GM12878 (cell line): Measurements from ENCODE around the gene MRPL30. TPM values are rescaled to one million over a fixed set of nuclear protein-coding genes. Genes with fewer than 3 reads are reported as not detected.

ENCODE experiments used
- ATAC-seq: fragments of 200-7000 bp; cut with Tn5 transposase; 3 replicates; pipeline ENCODE4 v1.9.1; 2020; ENCODE audit warnings: mild to moderate bottlenecking, moderate library complexity
- BruUV-seq: library from RNA; stranded (reverse); fragments of 400-500 nt; replicated peaks from 2 replicates; lab custom pipeline; 2021; lab: Mats Ljungman, UMichigan
- CTCF ChIA-PET: fragments of 300-600 bp; sonication (Branson Sonifier 250); formaldehyde crosslinking; extraction: SDS; loops from one replicate; lab custom pipeline; 2021; ENCODE audit warnings: inconsistent platforms; lab: Yijun Ruan, JAX
- POLR2A ChIA-PET: fragments of 350-600 bp; formaldehyde crosslinking; extraction: SDS; loops from one replicate; lab custom pipeline; 2021; ENCODE audit warnings: inconsistent platforms; lab: Charles Lee
- RAD21 ChIA-PET: fragments of 300-600 bp; sonication (Branson Sonifier 250); formaldehyde crosslinking; loops from one replicate; lab custom pipeline; 2023; ENCODE audit warnings: antibody characterized with exemption; ENCODE audit not compliant: unreplicated experiment; lab: Charles Lee
- SMC1A ChIA-PET: fragments of 300-600 bp; sonication (Branson Sonifier 250); formaldehyde crosslinking; loops from one replicate; lab custom pipeline; 2023; ENCODE audit not compliant: unreplicated experiment, uncharacterized antibody; lab: Charles Lee
- DNase-seq: peaks from one replicate; pipeline ENCODE4 v3.0.0-alpha.2; 2011; ENCODE audit warnings: low read depth, low spot score
- FAIRE-seq: peaks from 3 replicates; lab custom pipeline; 2011; peaks lifted over from hg19 to GRCh38; lab: Jason Lieb, UNC
- H2AFZ ChIP-seq: 2 replicates; pipeline ENCODE4 v1.6.0; 2011; ENCODE audit warnings: low read depth, low read length, control low read depth; ENCODE audit not compliant: control insufficient read depth
- H3K27ac ChIP-seq: 2 replicates; pipeline ENCODE4 v1.5.1; 2011; ENCODE audit warnings: control low read depth; ENCODE audit not compliant: control insufficient read depth, insufficient read depth
- H3K27me3 ChIP-seq, 2 experiments: replicated peaks in 1 of 2; 2 replicates each; pipeline versions ENCODE4 v1.6.0 to v1.6.1; 2011; ENCODE audit warnings: low read length in 1 of 2; ENCODE audit not compliant: control insufficient read depth in 2 of 2, insufficient read depth in 2 of 2
- H3K36me3 ChIP-seq, 2 experiments: 2 replicates each; pipeline ENCODE4 v1.5.1; 2011; ENCODE audit warnings: low read length in 1 of 2; ENCODE audit not compliant: control insufficient read depth in 2 of 2, insufficient read depth in 2 of 2
- H3K4me1 ChIP-seq: 2 replicates; pipeline ENCODE4 v1.6.1; 2011; ENCODE audit warnings: mild to moderate bottlenecking, low read length, moderate library complexity, mixed read lengths; ENCODE audit not compliant: control insufficient read depth, insufficient read depth
- H3K4me2 ChIP-seq: 2 replicates; pipeline ENCODE4 v1.6.0; 2011; ENCODE audit warnings: control low read depth; ENCODE audit not compliant: control insufficient read depth, insufficient read depth
- H3K4me3 ChIP-seq: fragments of 200-600 bp; sonication (generic); 2 replicates; pipeline ENCODE4 v1.5.1; 2016
- H3K79me2 ChIP-seq: 2 replicates; pipeline ENCODE4 v1.6.0; 2011; ENCODE audit warnings: low read length; ENCODE audit not compliant: control insufficient read depth, insufficient read depth
- H3K9ac ChIP-seq: 2 replicates; pipeline ENCODE4 v1.8.0; 2011; ENCODE audit warnings: low read length, control low read depth, mixed read lengths; ENCODE audit not compliant: control insufficient read depth, insufficient read depth
- H3K9me3 ChIP-seq: replicated peaks from 3 replicates; pipeline ENCODE4 v1.5.1; 2011; ENCODE audit warnings: mild to moderate bottlenecking, low read length; ENCODE audit not compliant: control insufficient read depth, insufficient read depth
- H4K20me1 ChIP-seq: 2 replicates; pipeline ENCODE4 v1.6.0; 2011; ENCODE audit not compliant: control insufficient read depth, insufficient read depth
- CBFB ChIP-seq: IDR thresholded peaks from 2 replicates; pipeline ENCODE4 v1.6.1; 2016; ENCODE audit warnings: antibody characterized with exemption, low read depth
- E2F8 ChIP-seq: fragments of 450-650 bp; IDR thresholded peaks from 2 replicates; pipeline ENCODE4 v1.6.1; 2018; ENCODE audit warnings: mild to moderate bottlenecking, low read depth, moderate library complexity; ENCODE audit not compliant: partially characterized antibody
- E4F1 ChIP-seq: fragments of 450-650 bp; IDR thresholded peaks from 2 replicates; pipeline ENCODE4 v1.6.1; 2018; ENCODE audit warnings: borderline replicate concordance, mild to moderate bottlenecking; ENCODE audit not compliant: partially characterized antibody
- EED ChIP-seq: sonication (generic); IDR thresholded peaks from 2 replicates; pipeline ENCODE4 v1.6.1; 2016; ENCODE audit warnings: antibody characterized with exemption, low read depth
- FOS ChIP-seq: IDR thresholded peaks from 3 replicates; pipeline ENCODE4 v1.6.1; 2011; ENCODE audit warnings: borderline replicate concordance; ENCODE audit not compliant: insufficient read length; ENCODE audit errors: extremely low read depth
- FOXK2 ChIP-seq: fragments of 450-650 bp; IDR thresholded peaks from 2 replicates; pipeline ENCODE4 v1.6.1; 2017; ENCODE audit warnings: mild to moderate bottlenecking, moderate library complexity
- KAT2A ChIP-seq: conservative IDR thresholded peaks from 2 replicates; pipeline ENCODE4 v1.6.1; 2011; ENCODE audit warnings: low read depth, low read length; ENCODE audit not compliant: control insufficient read depth
- MEF2A ChIP-seq: IDR thresholded peaks from 2 replicates; pipeline ENCODE4 v1.6.1; 2011; ENCODE audit warnings: low read depth, mild to moderate bottlenecking, low read length, moderate library complexity; ENCODE audit not compliant: insufficient read depth
- MLLT1 ChIP-seq: fragments of 450-650 bp; IDR thresholded peaks from 2 replicates; pipeline ENCODE4 v1.6.1; 2016; ENCODE audit warnings: mild to moderate bottlenecking
- MTA2 ChIP-seq: fragments of 450-650 bp; IDR thresholded peaks from 2 replicates; pipeline ENCODE4 v1.6.1; 2016; ENCODE audit warnings: low read depth, mild to moderate bottlenecking, moderate library complexity
- NFXL1 ChIP-seq: fragments of 450-650 bp; IDR thresholded peaks from 2 replicates; pipeline ENCODE4 v1.6.1; 2017; ENCODE audit warnings: antibody characterized with exemption, mild to moderate bottlenecking, borderline replicate concordance
- SIX5 ChIP-seq: IDR thresholded peaks from 2 replicates; pipeline ENCODE4 v1.6.1; 2011; ENCODE audit warnings: mild to moderate bottlenecking, low read depth, low read length, moderate library complexity; ENCODE audit not compliant: severe bottlenecking
- SP1 ChIP-seq: IDR thresholded peaks from one replicate; pipeline ENCODE4 v1.6.1; 2011; ENCODE audit warnings: low read depth, low read length
- YY1 ChIP-seq: IDR thresholded peaks from 2 replicates; pipeline ENCODE4 v1.6.1; 2011; ENCODE audit warnings: low read depth, mild to moderate bottlenecking, low read length
- ZBTB4 ChIP-seq: fragments of 450-650 bp; formaldehyde crosslinking; IDR thresholded peaks from 2 replicates; pipeline ENCODE4 v1.4.0; 2022; ENCODE audit warnings: mild to moderate bottlenecking, moderate library complexity
- WGBS: methylation state at CpG from one replicate; pipeline ENCODE4 v1.1.6; 2016; ENCODE audit warnings: low lambda C conversion rate; ENCODE audit not compliant: insufficient replicate concordance, insufficient coverage; ENCODE audit errors: missing lambda C conversion rate; 5-methylcytosine and 5-hydroxymethylcytosine counted together
- in situ Hi-C: fragments of 300-500 bp; cut with MboI; formaldehyde crosslinking; loops from 9 replicates; pipeline ENCODE4 v1.14.3; 2018; ENCODE audit warnings: mixed read lengths
- intact Hi-C: fragments of 100-400 bp; cut with micrococcal nuclease; formaldehyde crosslinking; loops from one replicate; pipeline ENCODE4 v1.14.2; 2022; ENCODE audit not compliant: unreplicated experiment
- polyA plus RNA-seq, 11 experiments: library from polyadenylated mRNA; depleted of rRNA in 4 of 11; unstranded in 6 of 11; stranded (reverse) in 5 of 11; fragments of >200 nt; fragmentation: Nextera tagmentation in 4 of 11; fragmentation: Illumina TruSeq in 1 of 11; extraction: Ambion mirVana in 4 of 11; extraction: Trizol in 1 of 11; gene quantifications; 1 replicate in 1 of 11; 2 replicates in 10 of 11; pipeline versions ENCODE4 v1.2.1 to v1.2.3, GENCODE V29; 2011 to 2016; ENCODE audit warnings: inconsistent platforms in 2 of 11, missing spikeins in 2 of 11, low read depth in 1 of 11
- total RNA-seq, 4 experiments: library from RNA; depleted of rRNA in 3 of 4; stranded (reverse); fragments of >200 nt in 3 of 4; fragmentation: Illumina TruSeq in 1 of 4; extraction: Trizol in 1 of 4; gene quantifications; 2 replicates each; pipeline versions ENCODE4 v1.2.1 to v1.2.3, GENCODE V29; 2013 to 2021

MRPL30 gene
- total and polyA plus RNA-seq, 10 of the 15 experiments (the other 5 are each of a cell fraction or from before 2014, with no cell fraction given), result 33.6 to 63.3 (median 40.1) TPM

- Histone ChIP-seq H4K20me1 (no peaks in the 10 kb centered on the region), H3K9ac (no peak overlapping the region), H3K27me3 (no peaks in the 10 kb centered on the region), H3K4me2 (no peak overlapping the region), H3K4me3 (no peak overlapping the region), H3K27ac (0 out of 2 replicates have a peak overlapping the region, but pooled peaks have one; percentile 18), H3K4me1 (no peaks in the 10 kb centered on the region), H2AFZ (no peak overlapping the region), H3K9me3 (no peaks in the 10 kb centered on the region), H3K79me2 (no peaks in the 10 kb centered on the region), H3K36me3 (peaks cover 0 to 28% of the 10 kb centered on the region in 2 experiments; a peak in 2 of 4 replicates)
- FAIRE-seq (no peak), ATAC-seq (peak; percentile 88), DNase-seq (no peak)
- ChIA-PET POLR2A (no interaction called here), SMC1A (interaction anchor here (0.9 to 2.5 kb wide), 6 partner anchors 8 to 328 kb away, joined by 3 to 16 read pairs (median 3); partner anchors contain the start of genes LIPT1 and TSGA10), RAD21 (no interaction called here), CTCF (interaction anchor here (1.1 to 2.1 kb wide), 3 partner anchors 8 to 520 kb away, joined by 4 to 8 read pairs (median 6); partner anchors contain the start of genes MITD1 and MRPL30)
- no TSS peak for BruUV-seq
- intact Hi-C loops (no loop called here), in situ Hi-C loops (no loop called here)
- 0% methylated on average over 1 of the region's 1 CpG for WGBS
- TF ChIP-seq E4F1, result no peak
- TF ChIP-seq SIX5, result no peak
- TF ChIP-seq CBFB, result no peak
- TF ChIP-seq NFXL1, result no peak
- TF ChIP-seq KAT2A, result no peak
- TF ChIP-seq ZBTB4 (CRISPR knock-in tag), result no peak
- TF ChIP-seq MTA2, result peak; percentile 86
- no peak for TF ChIP-seq FOS
- no peak for TF ChIP-seq MLLT1
- no peak for TF ChIP-seq MEF2A
- no peak for TF ChIP-seq SP1
- TF ChIP-seq FOXK2, result no peak
- TF ChIP-seq E2F8, result no peak
- no peak for TF ChIP-seq YY1
- no peak for TF ChIP-seq EED
Measured at GRCh38 chr2:99169534-99169933, 11.4 kb upstream of the MRPL30 start.
